Urinary bladder (tissue), 4 donors: Measurements from ENCODE around the gene FAM76B. TPM values are rescaled to one million over a fixed set of nuclear protein-coding genes. Genes with fewer than 3 reads are reported as not detected.

ENCODE experiments used
- DNase-seq: peaks from one replicate; pipeline ENCODE4 v3.0.0-alpha.2; 2015; ENCODE audit errors: extremely low spot score
- H3K27ac ChIP-seq: one replicate; pipeline ENCODE4 v1.5.1; 2013; ENCODE audit warnings: low read depth, mild to moderate bottlenecking, moderate library complexity
- H3K36me3 ChIP-seq: one replicate; pipeline ENCODE4 v1.6.1; 2013; ENCODE audit warnings: mild to moderate bottlenecking, moderate library complexity; ENCODE audit not compliant: insufficient read depth
- H3K4me1 ChIP-seq: one replicate; pipeline ENCODE4 v1.6.1; 2013; ENCODE audit warnings: mild to moderate bottlenecking, moderate library complexity; ENCODE audit not compliant: insufficient read depth
- H3K4me3 ChIP-seq: one replicate; pipeline ENCODE4 v1.5.1; 2013; ENCODE audit warnings: low read depth, low read length
- WGBS: extraction: QIAGEN DNeasy Blood & Tissue Kit; methylation state at CpG from one replicate; pipeline ENCODE4 v1.1.7; 2013; 5-methylcytosine and 5-hydroxymethylcytosine counted together
- polyA plus RNA-seq: library from polyadenylated mRNA; stranded (reverse); fragments of 200-250 nt; gene quantifications from one replicate; pipeline ENCODE4 v1.2.3, GENCODE V29; 2013
- total RNA-seq: library from RNA; depleted of rRNA; stranded (reverse); fragments of >200 nt; gene quantifications from one replicate; pipeline ENCODE4 v1.2.3, GENCODE V29; 2014
- donor health status: healthy with polysubstance abuse.
- donor health status: healthy.

FAM76B gene
- total and polyA plus RNA-seq, 2 donors = 12.3 to 66.7 TPM

DNA sequence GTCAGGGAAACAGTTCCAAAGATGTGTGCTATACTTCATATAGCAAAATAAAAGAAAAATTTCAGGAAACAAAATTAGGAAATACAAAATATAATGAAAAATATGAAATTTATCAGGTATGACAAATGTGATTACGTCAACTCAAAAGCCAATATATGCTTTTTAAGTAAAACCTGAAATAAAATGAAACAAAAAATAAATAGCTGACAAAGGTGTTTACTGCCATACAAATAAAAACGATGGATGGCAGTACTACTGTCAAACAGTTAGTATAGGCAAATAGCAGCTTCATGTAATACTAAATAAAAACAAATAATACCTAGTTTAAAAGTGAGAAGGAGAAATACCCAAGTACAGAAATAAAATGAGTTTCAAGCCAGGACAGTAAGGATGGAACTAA is 14.4 kb upstream of the FAM76B start:
- Histone ChIP-seq H3K4me3 (no peak overlapping the region), H3K36me3 (peaks cover 7% of the 10 kb centered on the region), H3K4me1 (no peaks in the 10 kb centered on the region), H3K27ac (no peak overlapping the region)
- 96% methylated on average over 2 of the region's 2 CpGs for WGBS
- no peak for DNase-seq

- Histone ChIP-seq H3K4me3 (no peak overlapping the region), H3K36me3 (peaks cover 7% of the 10 kb centered on the region), H3K27ac (no peak overlapping the region), H3K4me1 (no peaks in the 10 kb centered on the region)
- no peak for DNase-seq
- WGBS = 97% methylated on average over 1 of the region's 1 CpG
Measured at GRCh38 chr11:95802806-95803205, 13.2 kb upstream of the FAM76B start.

DNA sequence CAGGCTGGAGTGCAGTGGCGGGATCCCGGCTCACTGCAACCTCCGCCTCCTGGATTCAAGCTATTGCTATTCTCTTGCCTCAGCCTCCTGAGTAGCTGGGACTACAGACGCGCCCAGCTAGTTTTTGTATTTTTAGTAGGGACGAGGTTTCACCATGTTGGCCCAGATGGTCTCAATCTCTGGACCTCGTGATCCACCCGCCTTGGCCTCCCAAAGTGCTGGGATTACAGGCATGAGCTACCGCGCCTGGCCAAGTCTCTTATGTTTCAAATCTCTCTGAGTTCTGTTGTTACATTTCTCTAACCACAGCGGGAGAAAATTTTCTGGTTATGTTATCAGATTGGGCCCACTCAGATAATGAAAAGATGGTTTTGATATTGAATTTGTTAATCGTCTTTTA is 10.9 kb upstream of the FAM76B start:
- Histone ChIP-seq H3K36me3 (peaks cover 7% of the 10 kb centered on the region), H3K4me3 (no peak overlapping the region), H3K27ac (no peak overlapping the region), H3K4me1 (no peaks in the 10 kb centered on the region)
- WGBS = 92% methylated on average over 12 of the region's 12 CpGs
- no peak for DNase-seq

- no peak overlapping the region for H3K4me3 ChIP-seq
- 85% methylated on average over 1 of the region's 1 CpG for WGBS
- H3K27ac ChIP-seq = no peak overlapping the region
- DNase-seq = no peak
- H3K4me1 ChIP-seq = no peaks in the 10 kb centered on the region
- H3K36me3 ChIP-seq = peaks cover 7% of the 10 kb centered on the region
Measured at GRCh38 chr11:95799546-95799945, 10.0 kb upstream of the FAM76B start.

- 64% methylated on average over 4 of the region's 4 CpGs for WGBS
- no peak overlapping the region for H3K27ac ChIP-seq
- H3K36me3 ChIP-seq = peaks cover 3% of the 10 kb centered on the region
- no peak for DNase-seq
- H3K4me3 ChIP-seq = no peak overlapping the region
- peaks cover 2% of the 10 kb centered on the region for H3K4me1 ChIP-seq
Measured at GRCh38 chr11:95796501-95796900, 6.9 kb upstream of the FAM76B start.

GRCh38 chr11:95795627-95796295 is 6.2 kb upstream of the FAM76B start:
- no peak for DNase-seq
- Histone ChIP-seq H3K36me3 (peaks cover 3% of the 10 kb centered on the region), H3K4me3 (no peak overlapping the region), H3K27ac (no peak overlapping the region), H3K4me1 (peaks cover 2% of the 10 kb centered on the region)
- 90% methylated on average over 3 of the region's 3 CpGs for WGBS

DNA sequence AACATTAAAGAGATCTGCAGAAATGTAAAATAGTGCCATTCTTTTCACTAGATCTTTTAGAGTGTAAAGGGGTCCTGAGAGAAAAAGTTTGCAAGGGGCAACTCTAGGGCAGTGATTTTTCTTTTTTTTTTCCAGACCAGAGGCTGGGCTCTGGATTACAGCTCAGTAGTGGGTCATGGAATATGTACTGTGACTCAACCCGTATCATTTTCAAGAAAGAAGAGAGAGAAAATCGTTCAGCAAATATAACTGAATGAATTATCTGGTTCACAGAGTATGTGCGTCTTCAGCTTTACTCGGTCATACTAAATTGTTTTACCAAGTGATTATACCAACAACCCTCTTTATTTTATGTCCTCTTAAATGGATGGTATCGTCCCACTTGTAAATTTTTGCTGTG is 4.5 kb upstream of the FAM76B start:
- no peak for DNase-seq

GRCh38 chr11:95793116-95793515 is 3.5 kb upstream of the FAM76B start:
- H3K4me3 ChIP-seq = no peak overlapping the region
- no peak overlapping the region for H3K27ac ChIP-seq
- DNase-seq = no peak
- 87% methylated on average over 4 of the region's 4 CpGs for WGBS
- H3K36me3 ChIP-seq = no peaks in the 10 kb centered on the region
- peaks cover 2% of the 10 kb centered on the region for H3K4me1 ChIP-seq

More for the DNA sequence above, 4.5 kb upstream of the FAM76B start:
- Histone ChIP-seq H3K27ac (no peak overlapping the region), H3K36me3 (no peaks in the 10 kb centered on the region), H3K4me1 (peaks cover 2% of the 10 kb centered on the region), H3K4me3 (no peak overlapping the region)
- WGBS = 89% methylated on average over 5 of the region's 5 CpGs

GRCh38 chr11:95792700-95793099 is 3.1 kb upstream of the FAM76B start:
- WGBS = 92% methylated on average over 7 of the region's 7 CpGs
- no peak overlapping the region for H3K27ac ChIP-seq
- DNase-seq = no peak
- H3K4me3 ChIP-seq = no peak overlapping the region
- H3K36me3 ChIP-seq = no peaks in the 10 kb centered on the region
- H3K4me1 ChIP-seq = peaks cover 2% of the 10 kb centered on the region

DNA sequence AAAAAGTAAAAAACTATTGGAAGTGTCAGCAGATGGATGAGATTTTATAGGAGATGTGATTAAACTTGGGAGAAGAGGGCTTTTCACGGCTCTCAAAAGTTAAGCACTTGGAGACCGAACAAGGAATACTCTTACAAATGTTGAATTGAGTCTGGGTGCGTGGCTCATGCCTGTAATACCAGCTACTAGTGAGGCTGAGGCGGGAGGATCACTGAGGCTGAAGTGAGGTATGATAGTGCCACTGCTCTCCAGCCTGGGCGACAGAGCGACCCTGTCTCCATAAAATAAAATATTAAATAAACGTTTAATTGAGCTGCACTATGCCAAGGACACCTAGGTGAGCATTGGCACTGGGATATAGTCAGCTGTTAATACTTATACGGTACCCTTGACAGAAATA is 2.6 kb upstream of the FAM76B start:
- Histone ChIP-seq H3K4me1 (peaks cover 2% of the 10 kb centered on the region), H3K27ac (no peak overlapping the region), H3K36me3 (no peaks in the 10 kb centered on the region), H3K4me3 (no peak overlapping the region)
- WGBS = 87% methylated on average over 8 of the region's 8 CpGs
- no peak for DNase-seq

DNA sequence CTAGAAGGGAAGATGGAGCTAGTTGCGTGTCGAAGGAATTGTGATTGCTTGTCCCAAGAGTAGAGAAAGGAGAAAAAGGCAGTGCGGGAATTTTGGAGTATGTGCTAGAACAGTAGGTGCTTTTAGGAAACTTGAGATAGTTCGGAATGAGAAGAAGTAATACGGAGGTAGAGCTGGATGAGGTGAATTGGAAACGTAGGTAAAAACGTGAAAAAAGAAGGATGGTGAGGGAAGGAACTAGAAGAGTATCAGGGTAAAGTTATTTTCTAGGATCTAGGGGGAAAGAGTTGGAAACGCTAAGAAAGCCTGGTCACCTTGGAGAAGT is 2.1 kb upstream of the FAM76B start:
- Histone ChIP-seq H3K4me3 (no peak overlapping the region), H3K36me3 (no peaks in the 10 kb centered on the region), H3K4me1 (peaks cover 2% of the 10 kb centered on the region), H3K27ac (no peak overlapping the region)
- no peak for DNase-seq
- WGBS = 51% methylated on average over 8 of the region's 8 CpGs

DNA sequence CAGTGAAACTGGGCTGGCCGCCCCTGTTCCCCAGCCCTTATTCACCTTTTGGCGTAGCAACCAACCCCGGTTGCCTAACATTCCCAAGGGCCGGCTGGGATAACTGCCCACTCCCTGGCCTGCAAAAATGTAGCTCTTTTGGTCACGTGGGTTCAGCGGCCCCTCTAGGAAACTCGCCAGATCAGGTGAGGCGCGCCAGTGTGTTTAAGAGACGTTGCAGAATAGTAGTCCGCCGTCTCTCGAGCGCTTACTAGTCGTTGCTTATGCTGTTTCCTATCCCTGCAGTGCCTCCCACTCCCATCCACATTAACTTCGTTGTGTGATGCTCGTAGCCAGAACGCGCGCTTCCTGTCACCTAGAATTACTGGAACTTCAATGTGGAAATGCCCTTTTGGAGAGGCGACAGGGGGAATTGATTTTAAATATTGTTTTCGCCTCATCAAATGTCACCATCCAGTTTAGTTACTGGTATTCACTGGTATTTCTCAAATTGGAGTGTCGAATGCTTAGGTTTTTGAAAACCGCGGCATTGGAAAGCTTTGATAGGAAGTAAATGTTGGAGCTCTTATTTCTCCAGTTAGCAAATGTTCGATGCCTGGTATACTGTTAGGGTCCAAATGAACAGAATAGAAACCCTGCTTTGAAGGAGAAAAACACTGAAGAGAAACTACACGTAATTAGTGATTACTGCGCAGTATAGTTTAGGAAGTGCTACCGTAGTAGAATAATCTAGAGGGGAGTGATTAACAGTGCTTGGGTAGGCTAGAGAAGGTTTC is 1.5 kb upstream of the FAM76B start:
- peak; percentile 59 for DNase-seq
- WGBS = 4% methylated on average over 29 of the region's 29 CpGs
- H3K27ac ChIP-seq = peak overlapping the region; percentile 94
- peaks cover 2% of the 10 kb centered on the region for H3K4me1 ChIP-seq
- peak overlapping the region; percentile 83 for H3K4me3 ChIP-seq
- H3K36me3 ChIP-seq = no peaks in the 10 kb centered on the region

GRCh38 chr11:95790123-95790932 is 746 bp upstream of the FAM76B start, which contains the start of gene CEP57:
TSS of gene CEP57 (plus strand) at chr11:95790498. CDS start at chr11:95790699, 201 bp downstream.
- DNase-seq = peak; percentile 98
- peak within 1 kb of the TSS; percentile 100 for H3K27ac ChIP-seq
- under 1% methylated on average over 55 of the region's 55 CpGs for WGBS
- peak within 1 kb of the TSS; percentile 83 for H3K4me3 ChIP-seq
- H3K4me1 ChIP-seq = peaks cover 2% of the 10 kb centered on the region
- H3K36me3 ChIP-seq = peaks cover 2% of the 10 kb centered on the region
